Nucleus accumbens (tissue), 56 donors: ENCODE results near the gene F2RL3.

ENCODE experiments used
- DNase-seq, 56 donors: peaks; one replicate each; lab custom pipeline; 2025; lab: John Stamatoyannopoulos, UW

Gene F2RL3

DNA sequence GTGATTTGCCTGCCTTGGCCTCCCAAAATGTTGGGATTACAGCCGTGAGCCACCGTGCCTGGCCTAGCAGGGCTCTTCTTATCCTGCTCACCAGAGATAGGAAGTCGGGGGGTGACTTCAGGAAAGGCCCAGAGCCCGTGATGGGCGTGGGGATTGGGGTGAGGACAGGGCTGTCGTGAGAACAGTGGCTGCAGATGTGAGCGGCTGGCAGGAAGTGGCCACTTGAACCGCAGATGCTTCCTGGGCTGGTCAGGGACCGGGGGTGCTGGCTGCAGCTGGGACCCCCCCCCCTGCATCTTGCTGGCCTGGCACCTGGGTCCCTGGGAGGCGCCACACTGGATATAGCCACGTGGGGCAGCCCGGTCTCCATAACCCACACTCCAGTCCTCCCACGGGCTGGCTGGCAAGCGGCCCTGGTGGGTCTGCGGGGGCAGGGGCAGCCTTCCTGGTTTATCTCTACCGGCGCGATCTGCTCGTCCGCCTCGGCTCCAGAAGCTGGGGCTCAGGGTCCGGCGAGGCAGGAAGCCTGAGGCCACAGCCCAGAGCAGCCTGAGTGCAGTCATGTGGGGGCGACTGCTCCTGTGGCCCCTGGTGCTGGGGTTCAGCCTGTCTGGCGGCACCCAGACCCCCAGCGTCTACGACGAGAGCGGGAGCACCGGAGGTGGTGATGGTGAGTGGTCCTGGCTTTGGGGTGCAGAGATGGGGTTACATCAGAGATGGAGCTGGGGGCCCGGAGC is at the start of gene F2RL3:
Gene F2RL3, plus strand, starts transcription at position 371 of the 737 bp plus-strand sequence. Its CDS starts 191 bp downstream, at position 562.
- no peak for DNase-seq

DNA sequence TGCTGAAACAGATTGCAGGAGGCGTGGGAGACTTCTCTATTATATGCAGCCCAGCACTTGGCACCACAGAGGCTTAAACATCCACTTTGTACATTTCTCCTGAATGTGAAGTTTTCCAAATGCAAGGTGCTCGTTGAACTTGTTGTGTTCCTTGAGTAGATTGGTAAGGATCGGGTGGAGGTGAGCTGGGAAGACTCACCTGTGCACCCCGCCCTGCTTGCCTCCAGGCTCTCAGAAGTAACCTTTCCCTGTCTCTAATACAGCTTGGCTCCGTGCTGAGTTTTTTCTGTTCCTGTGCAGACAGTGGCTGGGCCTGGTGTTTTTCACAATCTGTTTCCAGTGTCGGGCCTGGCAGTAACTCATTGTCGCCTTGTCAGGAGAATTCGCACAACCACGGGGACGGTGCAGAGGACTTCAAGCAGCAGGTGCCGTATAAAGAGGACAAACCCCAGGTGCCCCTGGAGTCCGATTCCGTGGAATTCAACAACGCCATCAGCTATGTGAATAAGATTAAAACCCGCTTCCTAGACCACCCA is 47.3 kb upstream of the F2RL3 start:
- DNase-seq: no peak

DNA sequence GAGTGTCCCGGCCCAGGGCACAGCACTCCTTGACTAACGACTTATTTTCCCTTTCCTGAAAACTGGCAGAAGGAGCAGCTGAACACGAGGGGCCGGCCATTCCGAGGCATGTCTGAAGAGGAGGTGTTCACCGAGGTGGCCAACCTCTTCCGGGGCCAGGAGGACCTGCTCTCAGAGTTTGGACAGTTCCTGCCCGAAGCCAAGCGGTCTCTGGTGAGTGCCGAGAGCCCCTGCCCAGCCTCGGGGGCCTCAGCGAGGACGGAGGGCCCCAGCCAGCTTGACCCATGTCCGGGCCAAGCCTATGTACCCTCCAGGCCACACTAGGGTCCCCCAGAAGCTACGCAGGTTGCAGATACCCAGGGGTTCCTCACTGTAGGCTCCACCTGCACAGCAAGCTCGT is 41.9 kb upstream of the F2RL3 start:
- no peak for DNase-seq

- DNase-seq: no peak
Measured at GRCh38 chr19:16847430-16847829, 41.4 kb upstream of the F2RL3 start.

DNA sequence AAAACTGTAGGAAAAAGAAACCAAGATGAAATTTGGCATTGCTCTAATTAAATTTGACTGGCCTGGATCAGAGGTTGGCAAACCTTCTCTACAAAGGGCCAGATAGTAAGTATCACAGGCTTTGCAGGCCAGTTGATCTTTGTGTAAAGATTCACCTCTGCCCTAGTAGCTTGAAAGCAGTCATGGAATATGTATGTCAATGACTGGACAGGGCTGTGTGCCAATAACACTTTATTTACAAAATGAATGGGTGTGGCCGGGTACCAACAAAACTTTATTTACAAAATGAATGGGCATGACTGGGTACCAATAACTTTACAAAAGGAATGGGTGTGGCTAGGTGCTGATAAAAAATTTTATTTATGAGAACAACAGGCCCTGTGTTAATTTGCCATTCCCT is 39.6 kb upstream of the F2RL3 start:
- no peak for DNase-seq

GRCh38 chr19:16850133-16850532 is 38.7 kb upstream of the F2RL3 start:
- DNase-seq: no peak

GRCh38 chr19:16851031-16851712 is 37.6 kb upstream of the F2RL3 start:
- no peak for DNase-seq

DNA sequence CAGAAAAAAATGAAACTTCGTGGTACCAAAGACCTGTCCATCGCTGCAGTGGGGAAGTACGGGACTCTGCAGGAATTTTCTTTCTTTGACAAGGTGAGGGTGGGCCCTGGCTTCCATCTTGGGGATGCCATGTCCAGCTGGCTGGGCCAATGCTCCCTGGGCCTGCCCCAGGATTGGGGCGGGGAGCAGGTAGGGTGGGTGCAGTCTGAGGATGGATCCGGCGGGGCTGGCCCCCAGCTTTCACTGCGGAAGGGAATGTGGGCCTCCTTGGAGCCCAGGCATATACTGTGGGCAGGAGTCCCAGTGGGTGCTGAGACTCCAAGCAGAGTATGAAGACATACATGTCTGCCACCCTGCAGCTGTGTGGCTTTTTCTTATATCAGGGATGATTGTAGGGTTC is 35.7 kb upstream of the F2RL3 start:
- no peak for DNase-seq

GRCh38 chr19:16856091-16856490 is 32.7 kb upstream of the F2RL3 start:
- DNase-seq: no peak

DNA sequence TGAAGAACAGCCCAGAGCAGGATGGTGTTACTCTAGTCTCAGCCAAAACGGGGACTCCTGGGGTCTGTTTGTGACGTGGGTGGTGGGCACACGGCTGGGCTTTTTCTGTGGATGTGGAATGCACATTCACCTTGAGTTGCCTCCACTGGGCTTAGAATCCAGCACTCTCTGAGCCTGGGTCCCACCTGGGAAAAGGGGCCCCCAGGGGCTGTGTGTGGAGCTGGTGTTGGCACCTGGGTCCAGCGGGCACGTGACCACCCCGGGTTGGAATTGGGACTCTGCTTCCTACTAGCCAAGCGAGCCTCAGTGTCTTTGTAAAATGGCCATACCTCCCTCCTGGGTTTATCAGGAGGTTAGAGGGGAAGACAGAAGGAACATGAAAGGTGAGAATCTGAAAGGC is 29.2 kb upstream of the F2RL3 start:
- no peak for DNase-seq

GRCh38 chr19:16860118-16860517 is 28.7 kb upstream of the F2RL3 start:
- DNase-seq: no peak

DNA sequence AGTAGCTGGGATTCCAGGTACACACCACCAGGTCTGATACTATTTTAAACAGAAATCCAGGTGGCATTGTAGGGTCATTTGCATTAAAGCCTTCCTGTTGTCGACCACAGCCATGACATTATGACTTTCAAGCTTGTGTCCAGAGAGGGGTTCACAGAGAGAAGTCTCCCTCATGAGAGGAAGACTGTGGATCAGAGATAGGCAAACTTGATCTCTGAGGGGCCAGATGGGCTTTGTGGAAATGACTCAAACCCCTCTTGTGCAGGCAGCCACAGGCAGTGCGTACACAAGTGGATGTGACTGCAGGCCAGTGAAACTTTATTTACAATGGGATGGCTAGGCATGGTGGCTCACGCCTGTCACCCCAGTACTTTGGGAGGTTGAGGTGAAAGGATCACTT is 27.8 kb upstream of the F2RL3 start:
- no peak for DNase-seq

GRCh38 chr19:16861834-16862233 is 27.0 kb upstream of the F2RL3 start:
- DNase-seq: no peak

- no peak for DNase-seq
Measured at GRCh38 chr19:16862826-16863415, 25.9 kb upstream of the F2RL3 start.

GRCh38 chr19:16867211-16867610 is 21.6 kb upstream of the F2RL3 start:
- DNase-seq: no peak

- no peak for DNase-seq
Measured at GRCh38 chr19:16868423-16869130, 20.2 kb upstream of the F2RL3 start.

DNA sequence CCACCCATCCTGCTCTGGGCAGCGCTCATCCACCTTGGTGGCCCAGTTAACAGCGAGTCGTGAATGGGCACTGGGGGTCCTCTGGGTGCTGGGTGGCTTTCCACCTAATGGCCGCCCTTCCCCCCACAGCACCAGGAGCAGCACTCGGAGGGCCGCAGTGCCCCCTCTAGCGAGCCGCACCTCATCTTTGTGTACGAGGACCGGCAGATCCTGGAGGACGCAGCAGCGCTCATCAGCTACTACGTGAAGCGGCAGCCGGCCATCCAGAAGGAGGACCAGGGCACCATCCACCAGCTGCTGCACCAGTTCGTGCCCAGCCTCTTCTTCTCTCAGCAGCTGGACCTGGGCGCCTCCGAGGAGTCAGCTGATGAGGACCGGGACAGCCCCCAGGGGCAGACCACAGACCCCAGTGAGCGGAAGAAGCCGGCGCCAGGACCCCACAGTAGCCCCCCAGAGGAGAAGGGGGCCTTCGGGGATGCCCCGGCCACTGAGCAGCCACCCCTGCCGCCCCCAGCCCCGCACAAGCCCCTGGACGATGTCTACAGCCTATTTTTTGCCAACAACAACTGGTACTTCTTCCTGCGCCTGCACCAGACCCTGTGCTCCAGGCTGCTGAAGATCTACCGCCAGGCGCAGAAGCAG is 19.3 kb upstream of the F2RL3 start:
- DNase-seq: no peak

DNA sequence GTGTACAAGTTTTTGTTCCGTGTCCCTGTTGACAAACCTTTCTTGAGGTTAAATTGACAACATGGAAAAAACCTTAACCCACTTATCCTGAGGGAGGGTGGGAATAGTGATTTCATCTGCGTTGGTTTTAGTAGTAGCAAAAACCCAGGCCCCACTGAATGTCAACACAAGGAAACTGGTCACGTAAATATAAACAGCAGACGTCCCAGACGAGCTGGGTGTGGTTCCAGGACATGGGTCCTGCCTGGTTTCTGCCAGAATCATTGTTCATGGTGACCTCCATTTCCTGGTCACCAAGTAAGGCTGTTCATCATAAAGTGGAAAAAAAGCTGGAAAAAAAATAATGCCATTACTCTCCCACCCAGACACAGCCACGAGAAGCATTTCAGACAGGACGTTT is 16.9 kb upstream of the F2RL3 start:
- no peak for DNase-seq

GRCh38 chr19:16872728-16873127 is 16.1 kb upstream of the F2RL3 start:
- no peak for DNase-seq

DNA sequence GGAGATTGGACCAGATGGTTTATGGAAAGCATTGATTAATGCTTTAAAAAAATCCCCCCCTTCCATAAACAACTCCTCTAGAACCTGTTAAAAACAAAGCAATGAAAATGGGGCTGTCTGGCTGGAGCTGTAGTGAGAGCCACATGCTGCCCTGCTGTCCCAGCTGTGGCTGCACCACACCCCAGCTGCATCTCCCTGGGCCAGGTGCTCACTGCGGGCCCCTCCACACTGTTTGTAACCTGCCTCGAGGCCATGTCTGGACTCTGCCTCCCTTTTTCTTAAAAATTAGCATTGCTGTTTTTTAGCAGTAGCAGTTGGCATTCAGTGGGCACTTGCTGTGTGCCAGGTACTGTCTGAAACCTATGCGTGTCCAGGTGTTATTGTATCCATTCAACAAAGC is 15.2 kb upstream of the F2RL3 start:
- DNase-seq: no peak
